OCI-LY7 (cell line): ENCODE results near the gene DTHD1. TPM values are rescaled to one million over a fixed set of nuclear protein-coding genes. Genes with fewer than 3 reads are reported as not detected.

Experiments used
- BruUV-seq: library from RNA; stranded (reverse); fragments of 400-500 nt; replicated peaks from 2 replicates; lab custom pipeline; 2021; lab: Mats Ljungman, UMichigan
- CTCF ChIA-PET: fragments of 300-600 bp; sonication (Branson Sonifier 250); formaldehyde crosslinking; loops from one replicate; lab custom pipeline; 2022; ENCODE audit warnings: antibody characterized with exemption; ENCODE audit not compliant: unreplicated experiment; lab: Charles Lee
- POLR2A ChIA-PET: fragments of 300-600 bp; sonication (Branson Sonifier 250); formaldehyde crosslinking; loops from one replicate; lab custom pipeline; 2022; ENCODE audit warnings: antibody characterized with exemption; lab: Charles Lee
- DNase-seq: peaks from one replicate; pipeline ENCODE4 v3.0.0-alpha.2; 2015; ENCODE audit warnings: low spot score
- H2AFZ ChIP-seq: fragments of 200-600 bp; sonication (generic), shearing (Covaris generic); 2 replicates; pipeline ENCODE4 v1.6.1; 2014; ENCODE audit warnings: mild to moderate bottlenecking, antibody characterized with exemption, low read length, moderate library complexity
- H3K27ac ChIP-seq: fragments of 200-600 bp; sonication (generic); 2 replicates; pipeline ENCODE4 v1.5.1; 2014; ENCODE audit warnings: mixed run types, low read depth, mild to moderate bottlenecking, moderate library complexity, low read length, inconsistent platforms; ENCODE audit not compliant: poor library complexity, severe bottlenecking
- H3K36me3 ChIP-seq: fragments of 200-600 bp; sonication (generic); 2 replicates; pipeline ENCODE4 v1.6.1; 2014; ENCODE audit warnings: mild to moderate bottlenecking, antibody characterized with exemption, low read length, moderate library complexity, mixed read lengths; ENCODE audit not compliant: insufficient read depth
- H3K4me1 ChIP-seq: fragments of 200-600 bp; sonication (generic); 2 replicates; pipeline ENCODE4 v1.5.1; 2014; ENCODE audit warnings: mild to moderate bottlenecking, low read length; ENCODE audit not compliant: insufficient read depth, poor library complexity, severe bottlenecking
- H3K4me2 ChIP-seq: fragments of 200-600 bp; sonication (generic); 2 replicates; pipeline ENCODE4 v1.6.1; 2014; ENCODE audit warnings: mild to moderate bottlenecking, low read length
- H3K4me3 ChIP-seq: fragments of 200-600 bp; sonication (generic); 2 replicates; pipeline ENCODE4 v1.5.1; 2014; ENCODE audit warnings: mild to moderate bottlenecking, low read depth, low read length; ENCODE audit not compliant: poor library complexity, severe bottlenecking
- H3K79me2 ChIP-seq: fragments of 200-600 bp; sonication (generic); 2 replicates; pipeline ENCODE4 v1.6.1; 2016; ENCODE audit warnings: low read depth, mild to moderate bottlenecking, low read length, moderate library complexity, mixed read lengths; ENCODE audit not compliant: insufficient read depth
- H3K9me2 ChIP-seq: fragments of 200-600 bp; sonication (generic); 2 replicates; pipeline ENCODE4 v1.6.1; 2016; ENCODE audit warnings: mild to moderate bottlenecking, low read length, mixed read lengths; ENCODE audit not compliant: insufficient read depth
- H3K9me3 ChIP-seq: fragments of 200-600 bp; sonication (generic); 2 replicates; pipeline ENCODE4 v1.6.1; 2014; ENCODE audit warnings: mild to moderate bottlenecking, mixed run types, low read length, mixed read lengths
- H4K20me1 ChIP-seq: fragments of 200-600 bp; sonication (generic); 2 replicates; pipeline ENCODE4 v1.6.1; 2014; ENCODE audit warnings: mild to moderate bottlenecking, antibody characterized with exemption, low read length, moderate library complexity, mixed read lengths; ENCODE audit not compliant: insufficient read depth
- CTCF ChIP-seq: fragments of 200-600 bp; sonication (generic); conservative IDR thresholded peaks from 2 replicates; pipeline ENCODE4 v1.5.1; 2014; ENCODE audit warnings: mild to moderate bottlenecking, antibody characterized with exemption, low read length, moderate library complexity, mixed read lengths
- EZH2phosphoT487 ChIP-seq: fragments of 200-600 bp; sonication (generic); IDR thresholded peaks from 2 replicates; pipeline ENCODE4 v1.6.1; 2018; ENCODE audit warnings: low read depth, borderline replicate concordance, mild to moderate bottlenecking, mixed run types, antibody characterized with exemption, low read length, moderate library complexity, mixed read lengths
- intact Hi-C: fragments of 100-400 bp; cut with micrococcal nuclease; formaldehyde crosslinking; loops from one replicate; pipeline ENCODE4 v1.10.0; 2022; ENCODE audit not compliant: unreplicated experiment
- total RNA-seq, 2 experiments: library from RNA; depleted of rRNA in 1 of 2; stranded (reverse); fragments of >200 nt in 1 of 2; shearing (Covaris generic) in 1 of 2; gene quantifications; 2 replicates each; pipeline ENCODE4 v1.2.3, GENCODE V29; 2014 to 2022

DTHD1 gene
- total RNA-seq, 2 experiments from 2014 or later: not detected

GRCh38 chr4:36249610-36250009, 31.8 kb upstream of the DTHD1 start:
- no peak for DNase-seq
- Histone ChIP-seq H3K27ac (no peak overlapping the region), H3K36me3 (no peaks in the 10 kb centered on the region), H3K4me3 (no peak overlapping the region), H3K9me2 (no peaks in the 10 kb centered on the region), H3K4me1 (peaks cover 9% of the 10 kb centered on the region), H3K9me3 (no peaks in the 10 kb centered on the region), H4K20me1 (no peaks in the 10 kb centered on the region), H3K79me2 (no peaks in the 10 kb centered on the region), H2AFZ (no peak overlapping the region), H3K4me2 (no peak overlapping the region)
- CTCF ChIA-PET: no interaction called here
- POLR2A ChIA-PET: interaction anchor here (0.5 kb wide), 1 partner anchor 14 kb away, joined by 5 read pairs; no protein-coding TSS in a partner anchor
- no TSS peak for BruUV-seq
- no peak for TF ChIP-seq EZH2phosphoT487
- TF ChIP-seq CTCF: no peak
- intact Hi-C loops: no loop called here

- peaks cover 25% of the 10 kb centered on the region for H3K4me1 ChIP-seq
- intact Hi-C loops: no loop called here
- no TSS peak for BruUV-seq
Observed at GRCh38 chr4:36251983-36252382, 29.4 kb upstream of the DTHD1 start.

More at GRCh38 chr4:36251983-36252382, 29.4 kb upstream of the DTHD1 start:
- Histone ChIP-seq H4K20me1 (no peaks in the 10 kb centered on the region), H3K27ac (no peak overlapping the region), H3K9me3 (no peaks in the 10 kb centered on the region), H3K4me3 (no peak overlapping the region), H3K79me2 (no peaks in the 10 kb centered on the region), H3K9me2 (no peaks in the 10 kb centered on the region), H3K4me2 (no peak overlapping the region), H2AFZ (no peak overlapping the region), H3K36me3 (no peaks in the 10 kb centered on the region)
- ChIA-PET CTCF (interaction anchor here (1.3 kb wide), 1 partner anchor 9 kb away, joined by 3 read pairs; no protein-coding TSS in a partner anchor), POLR2A (interaction anchor here (0.7 to 4.1 kb wide), 2 partner anchors 8 to 82 kb away, joined by 3 to 40 read pairs; partner anchors contain the start of gene ARAP2)
- TF ChIP-seq CTCF (no peak), EZH2phosphoT487 (no peak)
- DNase-seq: no peak
